NOMO-1 (cell line): Measurements from ENCODE around the gene SEL1L3.

Source experiments
- DNase-seq, 2 experiments: peaks; one replicate each; lab custom pipeline; 2025; ENCODE audit not compliant: unreplicated experiment in 2 of 2; lab: John Stamatoyannopoulos, UW

SEL1L3 gene

DNA sequence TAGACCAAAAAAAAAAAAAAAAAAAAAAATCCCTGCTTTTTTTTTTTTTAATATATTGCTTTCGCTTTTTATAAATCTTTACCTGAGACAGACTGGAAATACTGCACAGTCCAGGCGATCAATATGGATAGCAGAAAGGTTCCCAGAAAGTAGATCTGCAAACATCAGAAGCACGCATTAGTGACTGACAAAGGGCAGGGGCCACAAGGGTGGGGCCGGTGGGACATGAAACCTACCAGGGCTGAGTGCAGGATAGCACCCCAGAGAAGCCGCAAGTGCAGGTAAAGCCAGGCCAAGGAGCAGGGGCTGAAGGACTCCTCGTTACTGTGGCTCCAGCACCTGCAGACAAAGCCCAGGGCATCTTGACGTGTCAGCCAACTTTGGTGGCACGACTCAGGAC is 105.3 kb downstream of the SEL1L3 start:
- DNase-seq = no peak

DNA sequence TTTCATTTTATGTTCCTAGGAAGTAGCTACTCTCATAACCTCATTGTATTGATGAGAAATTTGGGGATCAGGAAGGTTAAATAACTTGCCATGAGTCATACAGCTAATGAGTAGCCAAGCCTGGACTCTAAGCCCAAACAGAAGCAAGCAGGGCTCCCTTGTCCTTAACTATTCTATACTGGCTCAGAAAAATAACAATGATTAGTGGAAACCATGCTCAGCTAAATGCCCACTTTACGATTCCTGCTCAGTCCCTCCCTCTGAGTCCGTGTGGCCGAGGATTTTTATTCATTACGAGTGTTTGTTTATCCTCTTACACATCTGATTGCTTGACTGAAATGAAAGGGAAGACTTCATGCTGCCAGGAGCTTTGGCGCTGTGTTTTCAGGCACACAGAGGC is 106.3 kb downstream of the SEL1L3 start:
- DNase-seq = no peak

DNA sequence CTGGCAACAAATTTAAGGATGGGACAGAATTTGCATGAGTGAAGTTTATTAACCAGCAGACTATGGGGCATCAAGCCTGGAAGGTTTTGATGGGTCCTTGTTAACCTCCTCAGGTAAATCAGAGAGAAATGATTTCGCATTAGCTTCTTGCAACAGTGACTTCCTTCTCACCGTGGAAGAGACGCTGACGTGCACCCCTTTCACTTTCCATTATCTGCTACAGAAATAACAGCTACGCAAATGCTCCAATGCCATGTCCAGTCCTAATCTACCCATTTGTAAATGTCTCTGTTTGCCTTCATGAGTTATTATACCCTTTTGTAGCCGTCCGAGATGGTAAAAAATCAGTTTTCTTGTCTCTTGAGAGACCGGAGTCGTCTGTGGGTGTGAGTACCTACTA is 106.9 kb downstream of the SEL1L3 start:
- no peak for DNase-seq

DNA sequence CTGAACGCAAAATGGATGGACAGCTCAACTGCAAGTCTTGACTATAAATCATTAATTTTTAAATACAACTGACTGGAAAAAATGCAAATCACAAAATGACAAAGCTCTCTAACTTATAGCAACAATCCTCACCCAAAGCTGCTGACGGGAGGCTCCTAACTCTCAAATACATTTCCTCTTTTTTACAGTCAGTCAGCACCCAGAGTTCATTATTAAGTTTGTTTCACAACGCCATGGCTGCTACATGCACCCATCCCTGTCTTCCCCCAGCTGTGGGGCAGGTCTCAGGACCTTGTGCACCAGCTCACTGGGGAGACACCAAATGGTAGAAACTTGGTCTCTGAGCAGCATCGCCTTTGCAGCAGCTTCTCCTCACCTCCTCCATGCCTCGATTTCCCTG is 109.5 kb downstream of the SEL1L3 start:
- DNase-seq = no peak

DNA sequence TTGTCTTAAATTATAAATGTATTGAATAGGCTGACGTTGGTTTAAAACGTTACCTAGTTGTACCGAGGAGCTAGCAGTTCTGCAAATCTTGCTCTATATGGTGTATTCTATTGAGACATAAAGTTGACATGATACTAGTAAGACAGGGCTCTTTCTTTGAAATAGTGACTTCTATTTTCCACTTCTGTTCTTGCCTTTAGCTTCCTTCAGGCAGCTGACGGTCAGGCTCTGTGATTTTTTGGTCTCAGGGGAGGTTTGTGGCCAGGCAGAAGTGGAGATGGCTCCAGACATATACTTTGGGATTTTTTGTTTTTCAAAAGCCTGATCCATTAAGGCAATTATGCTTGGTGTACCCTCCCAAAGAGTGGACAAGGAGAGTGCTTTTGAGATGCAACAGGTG is 111.9 kb downstream of the SEL1L3 start:
- DNase-seq = no peak

DNA sequence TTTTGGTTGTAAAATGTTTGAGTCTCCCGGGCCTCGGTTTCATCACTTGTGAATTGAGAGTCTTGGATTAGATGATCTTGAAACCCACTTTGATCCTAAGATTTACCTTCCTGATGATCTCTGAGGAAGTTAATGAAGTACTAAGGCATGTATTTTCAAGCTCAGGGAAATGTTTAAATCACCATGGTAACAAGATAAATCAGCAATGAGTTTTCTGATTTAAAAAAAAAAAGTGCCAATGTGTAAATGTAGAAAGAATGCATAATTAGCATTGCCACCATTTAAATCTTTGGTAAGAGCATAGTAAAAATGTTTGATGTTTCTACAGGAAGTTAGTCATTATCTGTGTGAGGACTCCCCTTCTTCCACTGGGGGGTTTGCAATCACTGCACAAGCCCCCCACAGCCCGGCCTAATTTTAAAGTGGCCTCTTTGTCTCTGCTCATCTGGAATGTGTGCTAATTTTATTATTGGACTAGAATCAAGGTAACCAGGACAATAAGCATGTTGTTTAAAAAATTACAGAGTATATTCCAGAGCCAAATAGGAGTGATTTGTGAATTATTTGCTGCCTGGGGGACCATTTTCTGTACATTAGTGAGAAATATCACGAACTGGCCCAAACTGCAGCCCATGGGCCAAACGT is 113.5 kb downstream of the SEL1L3 start:
- DNase-seq = no peak

DNA sequence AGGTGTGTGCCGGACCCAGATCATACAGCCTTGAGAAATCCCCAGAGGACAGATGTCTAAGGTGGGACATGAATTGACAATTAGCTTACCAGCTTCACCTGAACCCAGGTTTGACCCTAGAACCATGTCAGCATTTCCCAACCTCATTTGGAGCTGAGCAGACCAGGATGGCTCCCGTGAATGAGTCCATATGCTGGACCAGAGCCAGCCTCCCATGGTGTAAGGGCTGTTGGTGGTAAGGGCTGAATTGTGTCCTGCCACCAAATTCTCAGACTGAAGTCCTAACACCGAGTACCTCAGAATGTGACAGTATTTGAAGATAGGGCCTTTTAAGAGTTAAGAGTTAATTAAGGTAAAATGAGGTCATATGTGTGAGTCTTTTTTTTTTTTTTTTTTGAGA is 118.8 kb downstream of the SEL1L3 start:
- DNase-seq = no peak

DNA sequence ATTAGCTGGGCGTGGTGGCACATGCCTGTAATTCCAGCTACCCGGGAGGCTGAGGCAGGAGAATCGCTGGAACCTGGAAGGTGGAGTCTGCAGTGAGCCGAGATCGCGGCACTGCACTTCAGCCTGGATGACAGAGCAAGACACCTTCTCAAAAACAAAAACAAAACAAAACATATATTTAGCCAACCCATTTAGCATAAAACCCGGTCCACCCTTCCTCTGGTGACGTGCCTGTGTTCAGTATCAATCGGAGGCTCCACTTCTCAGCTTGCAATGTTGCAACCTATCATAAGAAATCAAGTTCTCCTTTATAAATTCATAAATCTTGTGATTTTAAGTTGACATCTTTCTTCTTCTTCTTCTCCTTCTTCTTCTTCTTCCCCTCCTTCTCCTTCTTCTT is 133.2 kb downstream of the SEL1L3 start:
- peak in 1 of 2 experiments; percentile 11 for DNase-seq

DNA sequence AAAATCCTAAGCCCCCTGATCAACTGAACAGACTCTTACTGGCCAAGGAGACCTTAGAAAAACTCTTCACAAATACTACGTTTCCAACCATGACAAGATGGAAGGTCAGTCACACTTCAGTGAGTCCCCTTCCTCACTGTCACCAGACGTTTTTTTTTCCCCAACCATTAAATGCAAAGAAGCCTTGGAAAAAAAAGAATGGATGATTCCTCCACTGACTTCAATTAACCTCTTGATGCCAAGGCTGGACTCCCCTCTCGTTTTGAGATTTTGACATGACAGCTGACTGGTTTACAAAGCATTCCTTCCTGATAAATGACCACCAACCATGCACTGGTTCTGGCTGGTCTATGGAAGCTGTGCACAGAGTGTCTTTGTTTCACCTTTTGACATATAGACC is 133.9 kb downstream of the SEL1L3 start:
- no peak for DNase-seq

DNA sequence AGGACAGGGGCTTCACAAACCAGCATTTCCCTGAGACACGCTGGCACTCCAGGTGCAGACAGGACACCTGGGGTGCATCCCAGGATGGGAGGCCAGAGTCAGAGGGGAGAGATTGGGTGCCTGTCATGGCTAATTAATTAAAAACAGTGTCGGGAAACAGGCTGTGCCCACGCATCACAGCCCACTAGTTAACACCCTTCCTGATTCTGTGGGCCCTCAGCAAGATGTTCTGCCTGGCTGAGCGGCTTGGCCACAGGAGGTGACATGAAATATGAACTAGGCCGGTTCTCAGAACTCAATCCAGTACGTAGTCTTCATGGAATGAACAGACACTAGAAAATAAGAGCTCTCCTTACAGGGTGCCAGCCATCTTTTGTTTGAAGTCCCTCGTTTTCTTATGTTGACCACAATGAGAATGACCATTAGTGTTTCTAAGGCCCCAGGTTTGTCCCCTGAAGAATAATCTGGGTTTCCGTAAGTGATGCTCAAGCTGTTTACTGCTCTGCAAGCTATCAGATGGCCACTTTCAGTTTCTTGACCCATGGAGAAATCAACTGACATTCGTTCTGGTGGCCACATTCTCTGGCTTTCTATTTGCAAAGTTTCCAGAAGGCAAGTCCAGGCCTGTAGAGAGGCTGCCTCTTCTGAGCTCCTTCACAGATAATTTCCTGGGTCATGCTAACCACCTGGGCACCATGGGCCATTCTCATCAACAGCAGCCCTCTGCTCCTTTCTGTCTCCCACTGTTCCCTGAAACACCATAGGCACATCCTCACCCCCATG is 134.9 kb downstream of the SEL1L3 start:
- no peak for DNase-seq

DNA sequence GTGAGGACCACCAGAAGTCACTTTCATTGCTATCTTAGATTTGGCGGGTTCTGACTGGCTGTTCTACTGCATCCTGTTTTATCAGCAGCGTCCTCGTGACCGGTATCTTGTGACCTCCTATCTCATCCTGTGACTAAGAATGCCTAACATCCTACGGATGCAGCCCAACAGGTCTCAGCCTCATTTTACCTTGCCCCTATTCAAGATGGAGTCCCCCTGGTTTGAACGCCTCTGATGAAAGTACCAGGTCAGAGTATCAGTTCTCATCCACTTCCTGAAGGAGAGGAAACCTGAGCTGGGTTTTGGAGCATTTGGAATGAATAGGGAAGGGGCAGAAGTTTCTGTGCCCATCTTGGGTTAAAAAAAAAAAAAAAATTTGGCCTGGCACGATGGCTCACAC is 136.9 kb downstream of the SEL1L3 start:
- DNase-seq = no peak

DNA sequence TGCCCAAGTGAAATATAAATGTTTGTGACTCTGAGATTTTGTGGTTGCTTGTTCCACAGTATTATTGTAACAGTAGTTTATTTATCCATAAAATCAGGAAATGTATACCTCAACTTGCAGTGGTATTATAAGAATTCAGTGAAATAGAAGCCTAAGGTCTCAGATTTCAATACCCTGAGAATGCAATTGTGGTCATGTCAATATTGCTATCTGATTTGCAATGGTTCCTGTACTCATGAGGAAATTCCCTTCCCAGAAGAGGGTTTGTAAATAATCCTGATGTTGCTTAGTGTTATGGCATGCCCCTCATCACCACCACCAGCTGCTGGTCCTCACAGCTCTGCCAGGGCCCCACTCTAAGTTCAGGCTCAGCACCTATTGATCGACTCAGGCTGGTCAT is 139.4 kb downstream of the SEL1L3 start:
- no peak for DNase-seq

DNA sequence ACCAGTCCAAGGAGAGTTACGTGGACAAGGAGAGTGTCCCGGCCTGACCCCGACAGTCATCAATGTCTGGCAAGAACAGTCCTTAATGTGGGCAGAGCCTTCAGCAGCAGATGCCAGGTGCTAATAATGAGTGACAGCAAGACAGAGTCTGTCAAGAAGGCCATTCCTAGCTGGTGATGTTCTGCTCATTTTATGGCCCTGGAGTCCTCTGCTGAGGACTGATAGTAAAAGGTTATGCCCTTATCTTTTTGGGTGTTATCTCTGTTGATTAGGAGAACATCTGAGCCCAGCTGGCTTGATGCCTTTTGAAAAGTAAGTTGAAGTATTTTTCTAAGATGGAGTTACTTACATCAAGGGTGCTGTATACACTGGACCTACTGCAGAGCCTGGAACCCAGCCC is 139.8 kb downstream of the SEL1L3 start:
- DNase-seq = no peak

DNA sequence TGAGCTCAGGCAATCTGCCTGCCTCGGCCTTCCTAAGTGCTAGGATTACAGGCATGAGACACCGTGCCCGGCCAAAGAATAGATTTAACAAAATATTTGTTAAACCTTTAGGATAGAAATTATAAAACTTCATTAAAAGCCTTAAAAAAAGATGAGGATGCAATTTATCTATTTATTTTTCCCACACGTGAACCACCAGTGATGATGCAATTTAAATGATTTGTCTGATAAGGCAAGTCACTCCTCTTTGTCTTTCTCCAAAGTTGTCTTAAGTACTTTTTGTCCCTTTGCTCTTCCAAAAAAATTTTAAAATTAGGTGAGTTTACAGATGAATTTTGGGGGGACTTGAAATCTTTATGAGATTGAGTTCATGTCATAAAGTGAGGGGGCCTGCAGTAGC is 149.0 kb downstream of the SEL1L3 start:
- no peak for DNase-seq

DNA sequence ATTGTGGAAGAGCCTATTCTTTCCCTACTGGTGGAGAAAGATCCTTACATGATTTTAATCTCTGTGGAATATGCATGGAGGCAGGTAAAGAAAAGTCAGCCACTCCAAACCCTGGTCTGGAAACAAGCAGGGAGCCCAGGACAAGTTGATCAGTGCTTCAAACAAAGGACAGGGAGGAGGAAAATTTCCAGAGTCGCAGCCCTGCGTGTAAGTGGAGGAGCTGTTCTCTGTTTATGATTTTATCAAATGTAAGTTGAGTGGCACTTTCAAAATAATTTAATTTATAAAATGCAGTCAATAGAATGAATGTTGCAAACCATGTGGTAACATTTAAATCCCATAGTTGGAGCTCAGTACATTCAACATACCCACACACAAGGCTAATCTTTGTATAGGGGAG is 150.2 kb downstream of the SEL1L3 start:
- no peak for DNase-seq

DNA sequence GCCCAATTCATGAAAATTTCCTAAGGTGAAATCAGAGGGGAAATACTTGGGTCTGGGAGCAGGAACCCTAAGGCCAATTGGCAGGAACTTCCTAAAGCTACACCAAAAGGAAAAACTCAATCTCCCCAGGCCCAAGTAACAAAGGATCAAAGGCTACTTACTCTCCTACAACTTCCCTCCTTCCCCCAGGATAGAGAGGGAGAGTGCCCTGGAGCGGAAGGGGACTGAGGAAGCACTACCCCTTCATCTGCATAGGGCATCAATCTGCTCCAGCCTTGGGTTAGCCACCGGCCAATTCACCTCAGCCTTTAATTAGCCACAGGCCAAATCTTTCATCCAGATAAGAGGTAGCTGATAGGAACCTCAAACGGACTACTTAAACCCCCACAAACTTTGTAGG is 152.2 kb downstream of the SEL1L3 start:
- DNase-seq = no peak

DNA sequence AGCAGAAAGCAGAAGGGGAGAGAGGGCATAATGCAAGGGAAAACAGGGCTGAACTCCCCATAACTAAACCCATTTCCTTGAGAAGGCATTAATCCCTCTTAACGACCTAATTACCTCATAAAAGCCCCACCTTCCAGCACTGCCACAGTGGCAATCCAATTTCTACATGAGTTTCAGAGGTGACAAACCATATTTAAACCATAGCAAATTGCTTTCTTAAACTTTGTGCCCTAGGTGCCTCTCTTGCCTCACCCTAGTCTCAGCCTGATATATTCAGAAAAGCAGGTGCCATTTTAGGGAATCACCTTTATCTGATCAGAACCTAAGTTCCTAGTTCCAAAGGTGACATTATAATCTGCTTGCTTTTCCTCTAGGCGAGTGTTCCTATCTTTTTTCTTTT is 158.3 kb downstream of the SEL1L3 start:
- no peak for DNase-seq

DNA sequence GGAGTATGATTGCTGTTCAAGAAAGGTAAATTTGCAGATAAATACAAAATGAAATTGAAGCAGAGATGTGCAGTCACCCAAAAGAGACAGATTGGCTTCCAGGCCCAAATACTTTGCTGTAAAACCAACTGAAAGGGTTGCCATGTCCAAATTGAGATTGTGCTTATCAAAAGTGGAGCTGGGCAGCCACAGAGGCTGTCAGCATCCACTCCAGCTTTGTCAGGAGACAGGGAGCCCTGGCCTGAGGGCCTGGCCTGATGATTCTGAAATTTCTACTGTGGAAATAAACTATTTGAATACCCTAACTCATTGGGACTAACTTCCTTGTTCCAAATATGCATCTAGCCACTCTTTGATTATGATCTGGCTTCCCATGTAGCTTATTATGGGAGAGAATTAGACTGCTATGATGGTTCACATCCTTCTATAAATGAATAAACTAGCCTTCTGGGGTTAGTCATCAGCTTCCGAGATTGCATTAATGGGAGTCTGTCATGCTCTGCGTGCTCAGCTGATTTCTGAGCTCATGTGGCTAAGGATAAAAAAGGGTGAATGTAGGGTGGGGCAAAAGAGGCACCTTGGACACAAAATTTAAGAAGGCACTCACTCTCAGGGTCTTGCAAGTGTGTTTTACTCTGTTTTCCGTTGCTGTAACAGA is 158.9 kb downstream of the SEL1L3 start:
- no peak for DNase-seq

DNA sequence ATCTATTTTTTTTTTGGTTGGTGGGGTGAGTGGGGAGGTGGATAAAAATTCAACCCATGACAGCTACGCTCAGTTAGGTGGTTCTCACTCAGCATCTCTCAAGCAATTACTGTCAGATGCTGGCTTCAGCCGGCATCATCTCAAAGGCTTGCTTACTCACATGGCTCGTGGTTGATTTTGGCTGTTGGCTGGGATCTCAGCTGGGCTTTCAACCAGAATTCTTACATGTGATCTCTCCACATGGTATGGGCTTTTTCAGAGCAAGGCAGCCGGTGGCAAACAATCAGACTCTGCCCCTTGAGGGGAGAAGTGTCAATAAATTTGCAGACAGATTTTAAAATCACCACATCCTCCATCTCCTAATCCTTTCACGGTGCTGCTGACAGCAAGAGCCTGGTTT is 159.9 kb downstream of the SEL1L3 start:
- no peak for DNase-seq

DNA sequence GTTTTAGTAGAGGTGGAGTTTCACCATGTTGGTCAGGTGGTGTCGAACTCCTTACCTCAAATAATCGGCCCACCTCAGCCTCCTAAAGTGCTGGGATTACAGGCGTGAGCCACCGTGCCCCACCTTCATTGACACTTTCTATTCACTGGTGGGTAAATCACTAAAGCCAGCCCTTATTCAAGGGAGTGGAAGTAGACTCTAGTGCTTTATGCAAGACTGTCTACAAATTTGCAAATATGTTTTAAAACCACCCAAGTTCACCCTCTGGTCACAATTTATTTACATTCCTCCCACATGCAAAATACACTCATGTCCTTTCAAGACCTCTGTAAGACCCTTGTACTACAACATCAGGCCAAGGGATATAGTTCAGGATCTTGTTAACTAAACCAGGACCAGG is 162.1 kb downstream of the SEL1L3 start:
- no peak for DNase-seq

DNA sequence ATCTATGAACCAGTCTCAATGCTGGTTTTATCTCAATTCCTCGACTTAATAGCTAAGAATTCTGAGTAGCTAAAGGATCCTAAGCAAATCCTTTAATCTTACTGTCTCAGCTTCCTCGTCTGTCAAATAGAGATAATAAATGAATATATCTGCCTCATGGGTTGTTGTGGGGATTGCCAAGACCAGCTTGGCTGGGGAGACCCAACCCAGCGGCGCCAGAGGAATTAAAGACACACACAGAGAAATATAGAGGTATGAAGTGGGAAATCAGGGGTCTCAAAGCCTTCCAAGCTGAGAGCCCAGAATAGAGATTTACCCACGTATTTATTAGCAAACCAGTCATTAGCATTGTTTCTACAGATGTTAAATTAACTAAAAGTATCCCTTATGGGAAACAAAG is 165.3 kb downstream of the SEL1L3 start:
- DNase-seq = no peak
